ENCODE measurements around the gene CDC42BPB.

DNA sequence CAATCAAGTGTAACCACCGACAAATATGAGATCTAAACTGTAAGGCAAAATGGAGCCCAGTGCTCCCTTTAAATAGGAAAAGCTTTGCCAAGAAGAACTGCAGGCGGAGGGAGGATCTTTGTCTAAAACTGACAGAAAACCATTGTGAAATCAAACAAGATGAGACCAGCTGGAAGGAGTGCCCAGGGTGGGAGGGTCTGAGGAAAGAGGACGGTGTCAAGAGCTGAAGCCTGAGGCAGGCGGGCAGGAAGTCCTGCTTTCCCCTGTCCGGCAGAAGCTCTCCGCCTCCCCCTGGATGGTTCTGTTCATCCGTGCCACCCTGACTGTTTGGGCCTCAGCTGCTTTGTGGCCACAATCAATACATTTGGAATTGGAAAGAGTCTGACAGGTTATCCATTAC, 37.5 kb downstream of the CDC42BPB start:
- TF ChIP-seq SMC3 (IDR thresholded peaks at IDR 0.05; ENCODE audit: low read depth, low read length) = no peak
- TF ChIP-seq, protein P1, sequence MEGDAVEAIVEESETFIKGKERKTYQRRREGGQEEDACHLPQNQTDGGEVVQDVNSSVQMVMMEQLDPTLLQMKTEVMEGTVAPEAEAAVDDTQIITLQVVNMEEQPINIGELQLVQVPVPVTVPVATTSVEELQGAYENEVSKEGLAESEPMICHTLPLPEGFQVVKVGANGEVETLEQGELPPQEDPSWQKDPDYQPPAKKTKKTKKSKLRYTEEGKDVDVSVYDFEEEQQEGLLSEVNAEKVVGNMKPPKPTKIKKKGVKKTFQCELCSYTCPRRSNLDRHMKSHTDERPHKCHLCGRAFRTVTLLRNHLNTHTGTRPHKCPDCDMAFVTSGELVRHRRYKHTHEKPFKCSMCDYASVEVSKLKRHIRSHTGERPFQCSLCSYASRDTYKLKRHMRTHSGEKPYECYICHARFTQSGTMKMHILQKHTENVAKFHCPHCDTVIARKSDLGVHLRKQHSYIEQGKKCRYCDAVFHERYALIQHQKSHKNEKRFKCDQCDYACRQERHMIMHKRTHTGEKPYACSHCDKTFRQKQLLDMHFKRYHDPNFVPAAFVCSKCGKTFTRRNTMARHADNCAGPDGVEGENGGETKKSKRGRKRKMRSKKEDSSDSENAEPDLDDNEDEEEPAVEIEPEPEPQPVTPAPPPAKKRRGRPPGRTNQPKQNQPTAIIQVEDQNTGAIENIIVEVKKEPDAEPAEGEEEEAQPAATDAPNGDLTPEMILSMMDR (conservative IDR thresholded peaks at IDR 0.05; ENCODE audit: low read depth, low read length) = no peak
- TF ChIP-seq POLR2A (IDR thresholded peaks at IDR 0.05; ENCODE audit: low read depth, low read length) = no peak
- TF ChIP-seq, protein P2, sequence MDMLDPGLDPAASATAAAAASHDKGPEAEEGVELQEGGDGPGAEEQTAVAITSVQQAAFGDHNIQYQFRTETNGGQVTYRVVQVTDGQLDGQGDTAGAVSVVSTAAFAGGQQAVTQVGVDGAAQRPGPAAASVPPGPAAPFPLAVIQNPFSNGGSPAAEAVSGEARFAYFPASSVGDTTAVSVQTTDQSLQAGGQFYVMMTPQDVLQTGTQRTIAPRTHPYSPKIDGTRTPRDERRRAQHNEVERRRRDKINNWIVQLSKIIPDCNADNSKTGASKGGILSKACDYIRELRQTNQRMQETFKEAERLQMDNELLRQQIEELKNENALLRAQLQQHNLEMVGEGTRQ (IDR thresholded peaks at IDR 0.05; ENCODE audit: low read depth, low read length) = no peak
